Measurements from ENCODE around the gene SNPH. TPM values are rescaled to one million over a fixed set of nuclear protein-coding genes. Genes with fewer than 3 reads are reported as not detected.

The SNPH gene
- total RNA-seq, 6 experiments from 2014 or later, result 12.0 to 15.3 (median 13.3) TPM

- no peak overlapping the region for H3K4me3 Mint-ChIP-seq
- no peaks in the 10 kb centered on the region for H3K4me1 Mint-ChIP-seq (ENCODE audit: low read depth)
- no peak overlapping the region for H3K27ac Mint-ChIP-seq
- H3K9me3 Mint-ChIP-seq, result no peaks in the 10 kb centered on the region
- H3K27me3 Mint-ChIP-seq (ENCODE audit: insufficient read depth), result no peaks in the 10 kb centered on the region
- peaks cover 5% of the 10 kb centered on the region for H3K36me3 Mint-ChIP-seq (ENCODE audit: low read depth)
- no peak for TF ChIP-seq CTCF (IDR thresholded peaks at IDR 0.05)
- DNase-seq, result no peak
Observed at GRCh38 chr20:1254254-1254653, 11.8 kb upstream of the SNPH start.

- H3K27ac Mint-ChIP-seq, result no peak overlapping the region
- H3K9me3 Mint-ChIP-seq, result no peaks in the 10 kb centered on the region
- no peaks in the 10 kb centered on the region for H3K4me1 Mint-ChIP-seq (ENCODE audit: low read depth)
- H3K27me3 Mint-ChIP-seq (ENCODE audit: insufficient read depth), result no peaks in the 10 kb centered on the region
- peaks cover 5% of the 10 kb centered on the region for H3K36me3 Mint-ChIP-seq (ENCODE audit: low read depth)
- no peak for DNase-seq
- no peak overlapping the region for H3K4me3 Mint-ChIP-seq
- TF ChIP-seq CTCF (IDR thresholded peaks at IDR 0.05), result no peak
Observed at GRCh38 chr20:1255675-1256074, 10.4 kb upstream of the SNPH start.

DNA sequence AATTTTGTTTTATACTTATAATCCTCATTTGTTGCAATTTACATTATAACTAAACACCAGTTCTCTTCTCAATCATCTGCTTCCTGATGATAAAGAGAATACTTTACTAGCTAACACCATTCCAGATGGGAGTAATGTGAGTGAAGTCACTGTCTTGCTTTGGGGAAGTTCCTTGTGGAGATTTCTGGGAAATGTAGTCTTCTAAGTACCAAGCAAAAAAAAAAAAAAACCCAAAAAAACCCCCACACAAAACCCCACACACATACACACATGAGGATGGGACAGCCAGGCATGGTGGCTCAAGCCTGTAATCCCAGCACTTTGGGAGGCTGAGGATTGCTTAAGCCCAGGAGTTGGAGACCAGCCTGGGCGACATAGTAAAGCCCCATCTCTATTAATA, 2.2 kb upstream of the SNPH start:
- H3K4me1 Mint-ChIP-seq (ENCODE audit: low read depth), result peaks cover 36% of the 10 kb centered on the region
- peak; percentile 11 for DNase-seq

DNA sequence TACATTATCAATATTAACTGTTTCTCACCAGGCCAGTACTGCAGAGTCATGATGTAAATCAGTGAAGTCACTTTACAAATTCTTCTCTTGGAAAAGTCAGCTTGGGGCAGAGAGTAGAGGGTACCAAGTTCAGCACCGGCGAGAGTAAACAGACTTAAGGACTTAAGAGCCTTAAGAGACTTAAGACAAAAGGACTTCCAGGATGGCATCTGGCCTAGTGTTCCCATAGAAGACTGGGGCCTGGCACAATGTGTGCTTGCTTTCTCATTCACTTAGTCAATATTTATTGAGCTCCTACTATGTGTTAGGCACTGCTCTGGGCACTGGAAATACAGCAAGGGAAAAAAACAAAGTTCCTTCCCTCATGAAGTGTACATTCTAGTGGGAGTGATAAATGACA, 1.4 kb upstream of the SNPH start:
- DNase-seq, result no peak
- Mint-ChIP-seq H3K27ac (peak overlapping the region; percentile 89), H3K4me1 (ENCODE audit: low read depth) (peaks cover 36% of the 10 kb centered on the region), H3K36me3 (ENCODE audit: low read depth) (no peaks in the 10 kb centered on the region), H3K27me3 (ENCODE audit: insufficient read depth) (peaks cover 4% of the 10 kb centered on the region; the same call in 1 of the 2 replicates), H3K4me3 (peak overlapping the region; percentile 90; the same call in 1 of the 2 replicates), H3K9me3 (peaks cover 10% of the 10 kb centered on the region)
- no peak for TF ChIP-seq CTCF (IDR thresholded peaks at IDR 0.05)

More for the DNA sequence above, 2.2 kb upstream of the SNPH start:
- Mint-ChIP-seq H3K27me3 (ENCODE audit: insufficient read depth) (peaks cover 4% of the 10 kb centered on the region; the same call in 1 of the 2 replicates), H3K4me3 (no peak overlapping the region), H3K9me3 (peaks cover 10% of the 10 kb centered on the region), H3K27ac (no peak overlapping the region), H3K36me3 (ENCODE audit: low read depth) (no peaks in the 10 kb centered on the region)
- TF ChIP-seq CTCF (IDR thresholded peaks at IDR 0.05), result no peak

- peak; percentile 6 for DNase-seq
- peak overlapping the region; percentile 90 for H3K4me3 Mint-ChIP-seq
- no peaks in the 10 kb centered on the region for H3K36me3 Mint-ChIP-seq (ENCODE audit: low read depth)
- peak overlapping the region; percentile 89 for H3K27ac Mint-ChIP-seq
- H3K27me3 Mint-ChIP-seq (ENCODE audit: insufficient read depth), result peaks cover 4% of the 10 kb centered on the region; the same call in 1 of the 2 replicates
- peaks cover 36% of the 10 kb centered on the region for H3K4me1 Mint-ChIP-seq (ENCODE audit: low read depth)
- no peak for TF ChIP-seq CTCF (IDR thresholded peaks at IDR 0.05)
- H3K9me3 Mint-ChIP-seq, result peaks cover 10% of the 10 kb centered on the region
Observed at GRCh38 chr20:1265226-1265915, 723 bp upstream of the SNPH start.

All from HFFc6 (cell line).